Adrenal gland (tissue), 12 donors: ENCODE data around the gene PPARGC1A. TPM values are rescaled to one million over a fixed set of nuclear protein-coding genes. Genes with fewer than 3 reads are reported as not detected.

Source experiments
- DNase-seq, 7 donors: peaks; one replicate each; pipeline ENCODE4 v3.0.0-alpha.2; 2019 to 2020
- H3K27ac ChIP-seq, 5 donors: fragments of 200-600 bp; sonication (generic) in 4 of 5; 1 replicate in 3 of 5; 2 replicates in 2 of 5; pipeline versions ENCODE4 v1.5.1 to v1.8.0; 2016 to 2020; ENCODE audit warnings: mild to moderate bottlenecking in 1 of 5
- H3K27me3 ChIP-seq: fragments of 200-600 bp; 2 replicates; pipeline ENCODE4 v1.8.0; 2021
- H3K36me3 ChIP-seq, 2 donors: fragments of 200-600 bp; replicated peaks in 1 of 2; 1 replicate in 1 of 2; 2 replicates in 1 of 2; pipeline versions ENCODE4 v1.5.1 to v1.8.0; 2018 to 2022
- H3K4me1 ChIP-seq, 2 donors: fragments of 200-600 bp; replicated peaks in 1 of 2; 1 replicate in 1 of 2; 2 replicates in 1 of 2; pipeline versions ENCODE4 v1.5.1 to v1.8.0; 2018 to 2021
- H3K4me3 ChIP-seq, 4 donors: fragments of 200-600 bp; sonication (generic) in 3 of 4; one replicate each; pipeline ENCODE4 v1.5.1; 2016 to 2018
- H3K9me3 ChIP-seq, 3 donors: fragments of 200-600 bp; sonication (generic) in 1 of 3; replicated peaks in 1 of 3; 1 replicate in 2 of 3; 2 replicates in 1 of 3; pipeline versions ENCODE4 v1.5.1 to v1.8.0; 2016 to 2021
- CTCF ChIP-seq, 6 experiments: fragments of 450-650 bp in 4 of 6; fragments of 200-600 bp in 2 of 6; sonication (generic) in 1 of 6; IDR thresholded peaks; 1 replicate in 5 of 6; 2 replicates in 1 of 6; pipeline versions ENCODE4 v1.5.1 to v1.8.0; 2016 to 2021; ENCODE audit warnings: antibody characterized with exemption in 6 of 6, mild to moderate bottlenecking in 2 of 6, moderate library complexity in 1 of 6
- POLR2A ChIP-seq, 2 donors: fragments of 450-650 bp; IDR thresholded peaks; one replicate each; pipeline ENCODE4 v1.6.1; 2017; ENCODE audit warnings: antibody characterized with exemption in 2 of 2, mild to moderate bottlenecking in 2 of 2, moderate library complexity in 1 of 2
- WGBS, 4 donors: extraction: QIAGEN DNeasy Blood & Tissue Kit in 2 of 4; methylation state at CpG; one replicate each; pipeline versions ENCODE4 v1.1.5 to v1.1.7; 2013 to 2017; 5-methylcytosine and 5-hydroxymethylcytosine counted together
- intact Hi-C, 2 donors: fragments of 100-400 bp; cut with DNase I; formaldehyde crosslinking; loops; one replicate each; pipeline versions ENCODE4 v1.14.1 to v1.15.0; 2022 to 2023
- polyA plus RNA-seq, 3 donors: library from polyadenylated mRNA; stranded (reverse); fragments of 200-250 nt in 2 of 3; fragments of 350-450 nt in 1 of 3; fragmentation: Illumina TruSeq in 1 of 3; extraction: RNeasy Lipid Tissue Mini Kit (QIAGEN cat#74804) in 1 of 3; gene quantifications; one replicate each; pipeline ENCODE4 v1.2.3, GENCODE V29; 2013 to 2014
- total RNA-seq, 9 donors: library from RNA; depleted of rRNA in 4 of 9; stranded (reverse); fragments of >200 nt in 4 of 9; fragments of 120-200 nt in 1 of 9; fragmentation: NEBNext Ultra II Directional in 1 of 9; extraction: Animal tissue kit (Norgen Biotek cat#: 25700) in 1 of 9; gene quantifications; one replicate each; pipeline versions ENCODE4 v1.1.0 to v1.2.4, GENCODE V29; 2013 to 2023
- donor health status: healthy with polysubstance abuse.
- donor health status: Bipolar disorder and iron deficiency.
- donor health status: DM: yes; HTN: yes; CAD: no.
- donor health status: DM: no; HTN: no; CAD: no.
- donor health status: DM: no; HTN: no; CAD: no.
- donor health status: DM: yes; HTN: yes; CAD: no.

The PPARGC1A gene
- total and polyA plus RNA-seq, 12 donors = 1.6 to 14.3 (median 5.5) TPM

- H3K4me3 ChIP-seq = no peak overlapping the region
- intact Hi-C loops = no loop called here
- peak overlapping the region in 1 of 5 donors; percentile 21 for H3K27ac ChIP-seq
Observed at GRCh38 chr4:23878246-23878891, 11.5 kb downstream of the PPARGC1A start.

GRCh38 chr4:23877758-23878229 is 12.1 kb downstream of the PPARGC1A start:
- no peak overlapping the region for H3K4me3 ChIP-seq
- 52 to 62% (median 55%) methylated on average over 2 of the region's 2 CpGs for WGBS, 4 donors
- H3K36me3 ChIP-seq = no peaks in the 10 kb centered on the region
- peaks cover 3 to 27% of the 10 kb centered on the region in 2 donors for H3K4me1 ChIP-seq
- H3K27me3 ChIP-seq = no peaks in the 10 kb centered on the region
- TF ChIP-seq POLR2A (IDR thresholded peaks at IDR 0.05) (no peak), CTCF (IDR thresholded peaks at IDR 0.05) (no peak)
- no peaks in the 10 kb centered on the region for H3K9me3 ChIP-seq
- H3K27ac ChIP-seq = peak overlapping the region in 1 of 5 donors; percentile 21
- peak; percentile 33 to 67 (median 47) for DNase-seq
- intact Hi-C loops = no loop called here

More at GRCh38 chr4:23878246-23878891, 11.5 kb downstream of the PPARGC1A start:
- no peaks in the 10 kb centered on the region for H3K27me3 ChIP-seq
- TF ChIP-seq POLR2A (IDR thresholded peaks at IDR 0.05) (no peak), CTCF (IDR thresholded peaks at IDR 0.05) (no peak)
- no peak for DNase-seq
- H3K4me1 ChIP-seq = peaks cover 3 to 27% of the 10 kb centered on the region in 2 donors
- H3K9me3 ChIP-seq = no peaks in the 10 kb centered on the region
- WGBS, 4 donors = 63 to 74% (median 66%) methylated on average over 6 of the region's 6 CpGs
- no peaks in the 10 kb centered on the region for H3K36me3 ChIP-seq

GRCh38 chr4:23876418-23877089 is 13.3 kb downstream of the PPARGC1A start:
- TF ChIP-seq POLR2A (IDR thresholded peaks at IDR 0.05) (no peak), CTCF (IDR thresholded peaks at IDR 0.05) (no peak)
- Histone ChIP-seq H3K4me1 (peaks cover 3 to 24% of the 10 kb centered on the region in 2 donors), H3K4me3 (no peak overlapping the region), H3K36me3 (no peaks in the 10 kb centered on the region), H3K9me3 (no peaks in the 10 kb centered on the region), H3K27ac (no peak overlapping the region), H3K27me3 (no peaks in the 10 kb centered on the region)
- intact Hi-C loops = no loop called here
- no peak for DNase-seq
- WGBS, 4 donors = 81 to 90% (median 84%) methylated on average over 3 of the region's 3 CpGs

- no peak for DNase-seq
- intact Hi-C loops = no loop called here
- no peak overlapping the region for H3K27ac ChIP-seq
- WGBS, 4 donors = 71 to 74% (median 72%) methylated on average over 6 of the region's 6 CpGs
- H3K36me3 ChIP-seq = no peaks in the 10 kb centered on the region
- H3K4me3 ChIP-seq = no peak overlapping the region
- TF ChIP-seq POLR2A (IDR thresholded peaks at IDR 0.05) = no peak
- TF ChIP-seq CTCF (IDR thresholded peaks at IDR 0.05) = no peak
- H3K9me3 ChIP-seq = no peaks in the 10 kb centered on the region
- H3K27me3 ChIP-seq = no peaks in the 10 kb centered on the region
- H3K4me1 ChIP-seq = peaks cover 0 to 15% of the 10 kb centered on the region in 2 donors
Observed at GRCh38 chr4:23875317-23875716, 14.5 kb downstream of the PPARGC1A start.
